Hematopoietic multipotent progenitor cell treated with erythropoietin and hydrocortisone succinate and interleukin-3 and kit ligand, for 6 days (in vitro differentiated cells): Measurements from ENCODE around the gene PRDM15.

Experiments
- DNase-seq: peaks from one replicate; pipeline ENCODE4 v3.0.0-alpha.2; 2015

PRDM15 gene

DNA sequence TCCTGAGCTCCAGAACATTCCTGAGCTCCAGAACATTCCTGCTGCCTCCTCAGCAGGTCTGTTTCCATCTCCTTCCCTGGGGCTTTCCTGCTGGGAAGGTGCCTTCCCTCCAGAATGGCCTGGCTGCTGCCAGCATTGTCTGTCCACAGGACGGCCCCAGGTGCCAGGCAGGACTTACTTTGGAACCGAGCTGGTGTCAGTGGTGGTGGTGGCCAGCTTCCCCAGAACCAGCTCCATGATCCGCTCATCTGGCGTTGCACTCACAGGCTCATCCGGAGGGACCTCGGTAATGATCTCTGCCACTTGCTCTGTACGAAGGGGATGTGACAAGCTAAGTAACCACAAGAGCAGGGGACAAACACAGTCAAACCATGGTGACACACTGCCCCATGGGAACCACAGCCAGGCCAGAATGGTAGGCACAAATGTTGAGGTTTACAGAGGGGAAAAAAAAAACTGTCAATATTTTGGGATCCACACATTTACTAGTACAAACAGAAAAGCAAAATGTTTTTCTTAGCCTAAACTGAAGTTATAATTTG, 41.3 kb downstream of the PRDM15 start:
- DNase-seq = no peak

DNA sequence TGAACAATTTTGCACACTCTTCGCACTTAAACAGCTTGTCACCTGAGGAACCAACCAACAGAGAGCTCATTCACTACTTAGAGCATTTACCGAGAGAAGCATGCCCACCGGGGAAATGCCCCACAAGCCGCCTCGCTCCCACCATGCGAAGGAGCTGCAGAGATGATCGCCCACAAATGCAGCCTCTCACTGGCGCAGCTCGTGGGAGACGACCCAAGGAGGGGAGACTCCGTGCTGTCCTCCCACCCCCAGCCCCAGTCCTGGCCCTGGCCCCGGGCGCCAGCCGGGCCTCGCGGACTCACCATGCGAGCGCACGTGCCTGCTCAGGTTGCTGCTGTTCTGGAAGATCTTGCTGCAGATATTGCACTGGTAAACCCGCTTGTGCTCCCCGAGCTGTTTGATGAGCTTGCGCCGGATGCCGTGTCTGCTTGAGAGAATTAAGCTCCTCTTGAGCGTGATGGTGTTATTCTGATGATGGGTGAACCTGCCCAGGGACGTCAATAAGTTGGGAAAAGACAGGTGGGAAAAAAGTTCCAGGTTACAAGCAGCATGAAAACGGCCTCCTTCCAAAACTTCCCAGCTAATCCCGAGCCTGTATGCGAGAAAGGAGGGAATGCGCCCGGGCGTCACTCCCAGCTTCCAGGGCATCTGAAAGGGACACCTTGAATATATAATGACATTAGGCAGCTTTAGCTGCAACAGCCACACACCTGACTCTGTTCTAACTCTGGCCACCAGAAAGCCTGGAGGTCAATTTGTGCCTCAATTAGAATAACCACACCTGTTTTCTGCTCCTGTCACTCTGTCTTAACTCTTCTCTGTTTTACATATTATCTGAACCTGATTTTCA, 42.8 kb downstream of the PRDM15 start:
- DNase-seq = no peak

DNA sequence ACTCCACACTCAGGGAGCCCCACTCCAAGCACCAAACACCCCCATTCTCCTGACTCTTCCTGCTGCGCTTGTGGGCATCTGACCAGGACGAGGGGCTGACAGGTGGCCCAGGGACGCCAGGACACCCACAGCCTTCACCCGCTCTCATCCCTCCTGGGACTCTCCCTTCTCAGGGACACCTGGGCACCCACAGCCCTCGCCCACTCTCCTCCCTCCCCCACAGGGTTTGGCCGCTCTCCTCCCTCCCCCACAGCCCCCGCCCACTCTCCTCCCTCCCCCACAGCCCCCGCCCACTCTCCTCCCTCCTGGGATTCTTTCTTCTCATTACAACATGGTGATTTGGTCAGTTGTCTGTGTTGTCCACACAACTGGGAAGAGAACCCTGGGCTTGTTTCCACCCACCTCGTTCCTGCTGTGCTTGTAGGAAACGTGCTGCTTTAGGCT, 43.4 kb downstream of the PRDM15 start:
- DNase-seq = no peak

DNA sequence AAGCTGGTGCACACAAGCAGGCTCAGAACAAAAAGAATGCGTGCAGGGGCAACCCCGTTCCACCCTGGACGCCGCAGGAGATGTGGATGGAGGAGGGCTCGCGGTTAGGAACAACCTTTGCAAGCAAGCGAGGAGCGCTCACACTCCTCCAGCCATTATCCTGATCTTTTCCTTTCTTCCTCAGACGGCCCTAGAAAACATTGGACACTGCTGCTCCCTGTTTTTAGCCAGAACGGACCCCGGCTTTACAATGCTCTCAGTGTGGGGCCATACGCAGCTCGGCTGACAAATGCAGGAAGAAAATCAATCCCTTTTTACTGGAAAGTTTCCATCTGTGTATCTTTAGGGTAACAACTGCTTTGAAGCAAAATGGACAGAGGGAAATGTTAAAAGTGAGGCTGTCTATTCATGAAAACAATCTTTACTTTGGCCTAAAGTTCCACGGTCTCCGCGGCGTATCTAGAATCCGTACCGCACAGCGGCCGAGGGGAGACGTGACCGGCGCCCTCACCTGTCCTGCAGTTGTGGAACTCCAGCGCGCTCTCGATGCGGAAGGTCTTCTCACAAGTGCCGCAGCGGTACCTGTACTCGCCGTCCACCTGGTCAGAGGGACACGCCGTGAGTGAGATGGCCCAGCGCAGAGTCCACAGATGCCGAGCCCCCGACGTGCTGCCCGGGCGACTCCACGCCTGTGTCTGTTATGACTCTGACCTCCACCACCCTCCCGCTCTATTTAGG, 44.0 kb downstream of the PRDM15 start:
- DNase-seq = no peak

DNA sequence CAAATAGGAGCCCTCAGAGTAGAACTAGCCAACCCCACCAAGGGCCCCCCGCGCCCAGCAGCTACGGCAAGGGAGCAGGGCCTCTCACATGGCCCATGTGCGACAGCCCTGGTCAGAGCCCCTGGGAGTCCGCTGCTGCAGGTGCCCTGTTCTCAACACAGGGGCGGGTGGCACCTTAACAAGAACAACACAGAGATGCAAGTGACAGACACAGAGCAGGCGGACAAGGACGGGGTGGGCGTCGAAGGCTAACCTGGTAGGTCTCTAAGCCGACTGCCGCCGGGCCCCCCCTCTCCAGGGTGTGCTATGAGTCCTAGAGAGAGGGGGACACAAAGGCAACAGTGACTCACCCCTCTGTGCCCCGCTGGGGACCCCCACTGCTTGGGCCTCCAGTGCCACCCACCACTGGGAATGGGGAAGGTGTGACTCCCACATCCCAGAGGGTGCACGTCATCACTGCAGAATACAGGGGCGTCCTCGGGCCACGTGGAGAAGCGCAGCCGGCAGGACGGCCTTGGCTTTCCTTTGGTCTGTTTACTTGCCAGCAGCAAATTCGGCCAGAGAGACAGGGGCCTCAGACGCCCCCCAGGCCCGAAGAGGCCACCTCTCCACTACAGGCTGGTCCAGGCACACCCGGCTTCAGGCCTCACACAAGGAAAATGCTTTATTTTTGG, 44.8 kb downstream of the PRDM15 start:
- DNase-seq = no peak

DNA sequence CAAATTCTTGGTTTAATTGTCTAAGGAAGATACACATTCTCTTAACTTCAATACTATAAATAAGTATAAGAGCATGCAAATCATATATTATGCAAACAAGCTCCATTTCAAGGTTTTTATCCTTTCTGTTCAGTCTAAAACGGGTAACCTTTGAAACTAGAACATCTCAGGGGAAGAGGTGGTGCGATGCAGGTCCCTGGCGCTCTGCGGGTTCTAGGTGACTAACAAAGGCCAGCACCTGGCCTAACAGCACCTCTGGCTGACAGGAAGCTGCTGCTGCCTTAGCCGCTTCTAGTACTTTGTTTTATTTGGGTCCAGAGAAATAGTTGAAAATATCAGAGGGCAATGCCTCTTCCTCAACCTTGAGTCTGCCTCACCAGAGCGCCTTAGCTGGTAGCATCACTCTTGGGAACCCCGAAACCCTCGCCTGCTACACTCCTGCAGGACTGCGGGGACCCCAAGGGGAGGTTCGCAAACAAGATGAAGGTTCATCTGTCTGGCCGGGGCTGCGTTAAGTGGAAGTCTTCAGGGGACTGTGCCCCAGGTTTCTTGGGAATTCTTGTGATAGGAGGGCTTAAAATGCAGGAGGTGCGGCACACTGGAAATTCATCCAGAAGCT, 45.5 kb downstream of the PRDM15 start:
- no peak for DNase-seq

DNA sequence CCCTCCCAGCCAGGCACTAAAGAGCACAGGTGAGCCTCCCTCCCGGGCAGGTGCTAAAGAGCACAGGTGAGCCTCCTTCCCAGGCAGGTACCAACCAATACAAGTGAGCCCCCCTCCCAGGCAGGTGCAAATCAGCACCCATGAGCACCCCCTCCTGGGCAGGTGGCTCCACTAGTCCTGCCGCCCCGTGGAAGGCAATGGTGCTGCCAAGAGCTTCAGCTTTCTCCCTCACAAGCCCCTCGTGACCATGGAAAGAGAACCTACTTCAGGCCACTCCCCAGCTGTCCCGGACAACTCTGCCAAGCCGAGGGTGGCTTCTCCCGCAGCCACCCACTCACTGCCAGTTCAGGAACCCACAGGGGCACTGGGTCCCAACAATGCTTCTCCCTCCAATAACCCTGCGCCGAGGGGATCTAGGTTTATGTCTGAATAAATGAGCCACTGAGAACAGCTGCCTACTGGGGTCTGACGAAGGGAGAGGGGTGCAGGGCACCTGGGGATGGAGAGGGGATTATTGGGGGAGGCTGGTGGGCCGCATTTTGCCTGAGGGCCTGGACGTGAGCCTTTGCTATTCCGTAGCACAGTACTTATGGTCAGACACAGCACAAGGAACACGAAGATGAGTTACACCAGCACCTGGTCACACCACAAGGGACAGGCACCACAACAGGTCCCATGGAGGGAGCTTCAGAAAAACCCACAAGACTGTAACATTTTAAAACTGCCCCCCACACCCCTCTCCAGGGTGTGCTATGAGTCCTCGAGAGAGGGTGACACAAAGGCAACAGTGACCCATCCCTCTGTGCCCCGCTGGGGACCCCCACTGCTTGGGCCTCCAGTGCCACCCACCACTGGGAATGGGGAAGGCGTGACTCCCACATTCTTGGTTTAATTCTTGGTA, 46.3 kb downstream of the PRDM15 start:
- no peak for DNase-seq

DNA sequence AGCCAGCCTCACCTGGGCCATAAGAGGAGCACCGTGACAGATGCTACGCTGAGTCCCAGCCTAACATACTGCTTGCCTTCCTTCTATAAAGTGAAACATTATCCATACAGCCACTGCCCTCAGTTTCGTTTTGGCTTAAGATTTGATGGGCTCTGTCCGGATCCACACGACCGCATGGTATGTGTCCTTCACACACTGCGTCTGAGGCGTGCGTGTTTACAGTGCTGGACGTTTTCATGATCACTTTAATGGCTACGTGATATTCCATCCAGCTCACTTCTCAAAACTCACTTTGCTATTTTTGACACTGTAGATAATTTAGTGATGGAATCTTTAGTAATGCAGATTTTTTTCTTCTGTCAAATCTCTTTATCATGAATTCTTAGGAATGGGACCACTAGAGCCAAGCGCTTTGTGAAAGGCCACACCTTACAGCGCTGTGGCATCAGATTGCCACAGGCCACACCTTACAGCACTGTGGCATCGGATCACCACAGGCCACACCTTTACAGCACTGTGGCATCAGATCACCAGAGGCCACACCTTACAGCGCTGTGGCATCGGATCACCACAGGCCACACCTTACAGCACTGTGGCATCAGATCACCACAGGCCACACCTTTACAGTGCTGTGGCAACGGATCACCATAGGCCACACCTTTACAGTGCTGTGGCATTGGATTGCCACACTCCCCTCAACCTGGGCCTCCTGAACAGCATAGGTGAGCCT, 47.1 kb downstream of the PRDM15 start:
- no peak for DNase-seq

DNA sequence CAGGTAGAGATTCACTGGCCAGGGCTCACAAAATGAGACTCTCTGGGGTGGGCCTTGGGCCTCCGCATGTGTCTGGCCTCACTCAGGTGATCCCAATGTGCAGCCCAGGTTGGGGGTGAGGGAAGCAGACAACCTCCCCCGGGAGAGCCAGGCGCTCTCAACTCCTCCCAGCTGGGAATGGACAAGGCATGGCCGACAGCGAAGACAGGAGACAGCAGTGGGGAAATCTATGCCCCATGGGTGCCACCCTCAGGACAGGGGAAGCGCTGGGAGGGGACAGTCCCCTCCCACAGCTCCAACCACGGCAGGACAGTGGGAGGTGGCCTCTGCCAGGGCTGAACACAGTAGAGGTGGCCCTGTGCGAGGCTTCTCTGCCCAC, 47.7 kb downstream of the PRDM15 start:
- DNase-seq = no peak

DNA sequence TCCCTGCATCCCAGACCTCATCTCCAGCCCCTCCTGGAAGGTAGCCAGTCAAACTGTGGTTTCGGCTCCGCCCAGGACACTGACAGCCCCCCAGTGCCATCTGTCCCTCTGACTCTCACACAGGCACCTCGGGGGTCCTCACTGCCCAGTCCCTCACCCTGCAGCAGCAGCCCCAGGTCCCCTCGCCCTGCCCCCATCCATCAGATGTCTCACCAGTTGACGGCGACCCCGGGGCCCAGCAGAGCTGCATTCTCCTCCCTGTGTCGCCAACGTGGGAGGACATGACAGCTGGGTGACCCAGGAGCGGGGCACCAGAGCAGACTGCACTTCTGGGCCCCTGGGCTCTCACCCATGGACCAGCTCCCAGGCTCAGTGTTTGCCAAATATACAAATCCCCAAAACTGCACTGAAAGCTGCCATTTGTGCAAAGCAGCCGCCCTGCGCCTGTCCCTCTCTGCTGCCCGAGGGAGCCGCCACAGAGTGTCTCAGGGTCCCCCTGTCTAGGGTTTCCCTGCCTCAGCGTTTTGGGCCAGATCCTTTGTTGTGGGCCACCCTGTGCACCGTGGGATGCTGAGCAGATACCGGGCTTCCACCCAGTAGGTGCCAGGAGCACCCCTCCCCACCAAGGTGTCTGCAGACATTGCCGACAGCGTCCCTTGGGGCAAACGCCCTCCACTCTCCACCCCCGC, 48.2 kb downstream of the PRDM15 start:
- DNase-seq = no peak

DNA sequence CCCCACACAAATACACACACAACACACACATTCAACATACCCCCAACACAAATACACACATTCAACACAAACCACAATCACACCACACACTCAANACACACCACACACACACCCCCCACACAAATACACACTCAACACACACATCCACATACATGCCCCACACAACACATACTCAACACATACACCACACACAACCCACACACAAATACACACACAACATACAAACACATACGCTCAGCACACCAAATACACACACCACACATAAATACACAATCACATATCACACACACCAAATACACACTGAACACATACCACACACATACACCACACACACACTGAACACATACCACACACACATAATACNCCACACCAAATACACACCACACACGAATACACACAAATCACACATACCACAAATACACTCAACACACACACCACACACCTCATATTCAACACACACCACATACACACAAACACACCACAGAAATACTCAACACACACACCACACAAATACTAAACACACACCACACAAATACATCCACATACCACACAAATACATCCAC, 48.9 kb downstream of the PRDM15 start:
- no peak for DNase-seq

DNA sequence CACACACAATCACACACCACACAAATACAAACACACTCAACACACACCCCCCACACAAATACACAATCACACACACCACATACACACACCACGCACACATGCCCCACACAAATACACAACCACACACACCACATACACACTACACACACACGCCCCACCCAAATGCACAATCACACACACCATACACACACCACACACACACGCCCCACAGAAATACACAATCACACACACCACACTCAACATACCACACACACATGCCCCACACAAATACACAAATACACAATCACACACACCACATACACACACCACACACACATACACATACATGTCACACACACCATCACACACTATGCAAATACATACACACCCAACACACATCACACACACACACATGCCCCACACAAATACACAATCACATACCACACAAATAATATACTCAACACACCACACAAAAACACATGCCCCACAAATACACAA, 50.2 kb downstream of the PRDM15 start:
- DNase-seq = no peak

DNA sequence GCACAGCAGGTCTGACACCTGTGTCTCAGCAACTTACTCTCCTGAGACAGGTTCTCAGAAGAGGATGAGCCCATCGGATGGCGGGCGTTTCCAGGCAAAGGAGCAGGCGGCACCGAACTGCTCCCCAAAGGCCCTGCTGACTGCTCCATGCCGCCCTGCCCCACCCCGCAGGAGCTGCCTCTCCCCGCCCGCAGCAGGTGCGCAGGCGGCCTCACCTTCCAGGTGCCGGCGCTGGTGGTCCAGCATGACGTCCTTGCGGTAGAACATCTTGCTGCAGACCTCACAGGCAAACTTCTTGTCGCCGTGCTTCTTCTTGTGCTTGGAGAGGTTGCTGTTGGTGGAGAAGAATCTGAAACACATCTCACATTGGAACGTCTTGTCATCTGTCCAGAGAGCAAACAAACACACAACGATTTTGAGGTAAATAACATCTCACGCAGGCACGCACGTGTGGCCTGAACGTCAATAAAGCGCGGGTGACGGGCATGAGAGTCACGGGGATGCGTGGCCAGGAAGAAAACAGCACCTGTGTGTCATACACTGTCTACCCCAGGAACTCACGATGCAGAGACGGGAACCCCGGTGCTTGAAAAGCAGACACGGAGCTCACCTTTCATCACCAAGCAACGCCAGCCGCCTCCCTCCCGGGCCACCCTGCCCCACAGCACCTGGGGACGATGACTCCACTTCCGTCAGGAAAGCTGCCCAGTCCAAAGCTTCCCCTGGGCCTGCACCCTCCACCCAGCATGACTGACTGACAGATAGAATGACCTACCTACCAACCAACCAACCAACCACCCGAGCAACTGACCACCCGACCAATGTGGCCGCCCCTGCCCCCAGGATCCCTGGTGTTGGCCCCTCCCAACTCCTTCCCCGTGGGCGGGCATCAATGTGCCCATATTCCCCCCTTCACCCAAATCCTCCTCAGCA, 50.9 kb downstream of the PRDM15 start:
- no peak for DNase-seq

DNA sequence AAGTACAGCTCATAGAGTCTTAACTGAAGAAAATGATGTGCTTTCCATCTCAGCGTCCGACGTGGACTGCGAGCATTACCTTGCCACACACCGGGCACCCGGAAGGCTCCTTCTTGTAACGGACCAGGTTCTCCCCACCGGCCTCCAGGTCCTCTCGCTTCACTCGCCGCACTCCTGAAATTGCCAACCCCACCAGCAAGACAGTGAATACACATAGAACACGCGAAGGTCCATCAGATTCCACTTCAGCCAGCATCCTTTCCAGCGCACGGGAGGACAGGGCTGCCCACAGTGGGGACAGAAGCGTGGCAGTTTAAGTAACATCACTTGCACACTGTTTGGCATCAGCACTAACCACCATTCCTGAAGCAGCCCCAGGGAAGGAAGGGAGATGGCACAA, 53.3 kb downstream of the PRDM15 start:
- no peak for DNase-seq

DNA sequence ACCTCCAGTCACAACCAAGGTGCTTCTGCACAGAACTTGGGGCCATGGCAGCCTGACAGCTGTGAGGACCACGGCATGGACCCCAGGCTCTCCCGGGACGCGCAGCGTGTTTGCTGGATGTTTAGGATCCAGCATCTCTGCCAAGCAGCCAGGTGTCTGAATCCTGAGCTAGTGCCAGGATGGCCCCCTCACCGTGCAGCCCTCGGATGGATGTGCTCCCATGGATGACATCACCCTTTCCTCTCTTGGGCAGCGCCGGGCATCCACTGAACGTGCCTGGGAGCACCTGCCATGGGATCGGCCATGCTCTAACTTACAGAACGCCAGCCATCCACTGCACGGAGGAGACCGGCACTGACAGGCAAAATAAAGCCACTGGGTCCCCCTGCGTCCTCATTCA, 53.9 kb downstream of the PRDM15 start:
- no peak for DNase-seq

DNA sequence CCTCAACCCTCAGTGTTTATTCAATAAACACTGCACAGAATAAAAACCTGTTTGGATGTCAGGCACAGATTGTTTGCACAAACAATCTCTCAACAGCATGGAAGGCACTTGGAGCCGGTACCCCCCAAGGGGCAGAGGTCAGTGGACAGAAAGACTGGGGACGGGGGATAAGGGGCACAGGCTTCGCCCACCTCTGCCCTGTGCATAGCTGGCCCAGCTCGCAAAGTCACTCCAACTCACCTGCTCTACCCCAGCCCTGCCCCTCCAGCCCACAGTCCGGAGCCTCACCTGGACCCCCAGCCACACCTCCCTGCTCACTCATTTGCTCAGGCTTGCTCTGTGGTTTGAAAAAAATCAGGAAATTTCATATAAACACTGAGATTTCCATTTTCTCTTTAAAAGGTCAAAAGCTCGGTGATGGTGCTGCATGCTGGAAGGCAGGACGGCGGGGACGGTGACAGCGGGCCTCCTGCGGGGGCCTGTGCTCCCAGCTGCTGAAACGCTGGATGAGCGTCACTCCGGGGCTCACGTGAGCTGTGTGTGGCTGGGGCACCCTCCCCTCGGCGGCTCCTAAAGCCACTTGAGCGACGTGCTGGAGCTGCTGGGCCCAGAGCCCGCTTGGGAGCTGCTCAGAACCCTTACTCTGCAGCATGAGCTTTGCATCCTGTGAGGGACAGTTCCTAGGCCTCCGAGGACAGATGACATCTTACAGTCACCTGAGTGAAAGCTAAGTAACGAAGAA, 54.5 kb downstream of the PRDM15 start:
- no peak for DNase-seq

DNA sequence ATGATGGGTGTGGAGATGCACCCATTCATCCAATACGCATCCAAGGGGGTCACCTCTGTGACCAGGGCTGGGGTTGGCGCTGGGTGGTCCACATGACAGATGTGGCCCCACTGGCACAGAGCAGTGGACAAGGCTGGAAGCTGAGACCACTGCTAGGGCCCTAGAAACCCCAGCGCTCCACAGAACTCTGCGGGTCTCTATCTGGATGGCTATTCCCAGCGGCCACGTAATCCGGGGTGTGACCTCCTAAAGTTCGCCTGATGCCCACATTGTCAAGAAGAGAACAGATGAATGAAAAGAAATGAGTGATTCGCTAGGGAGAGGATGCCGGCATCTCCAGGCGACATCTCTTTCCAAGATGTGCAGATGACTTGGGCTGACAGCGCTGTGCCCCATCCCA, 55.2 kb downstream of the PRDM15 start:
- no peak for DNase-seq

DNA sequence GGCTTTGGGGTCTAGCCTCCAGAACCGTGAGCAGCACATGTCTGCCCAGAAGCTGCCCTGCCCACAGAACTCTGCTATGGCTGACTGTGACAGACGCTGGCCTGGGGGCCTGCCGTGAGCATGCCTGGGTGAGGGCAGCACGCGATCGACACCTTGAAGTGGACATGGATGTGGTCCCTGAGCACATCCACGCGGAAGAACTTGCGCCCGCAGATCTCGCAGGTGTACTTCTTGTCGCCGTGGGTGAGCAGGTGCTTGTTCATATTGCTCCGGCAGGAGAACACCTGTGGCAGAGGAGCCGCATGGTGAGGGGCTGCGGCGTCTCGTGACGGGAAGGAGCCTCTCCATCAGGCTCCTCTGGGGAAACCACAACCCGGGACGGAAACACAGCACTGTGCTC, 56.0 kb downstream of the PRDM15 start:
- no peak for DNase-seq
